Measurements from ENCODE around the gene STRIP1. TPM values are rescaled to one million over a fixed set of nuclear protein-coding genes. Genes with fewer than 3 reads are reported as not detected.

STRIP1 gene
- total RNA-seq, 1 donor, result 52.2 TPM

- H3K4me3 ChIP-seq (ENCODE audit: low read depth, low read length), result no peak overlapping the region
- DNase-seq (ENCODE audit: low read depth), result no peak
- TF ChIP-seq CTCF (IDR thresholded peaks at IDR 0.05; ENCODE audit: insufficient read depth, low read depth, low read length), result peak; percentile 77
These were observed 25.7 kb downstream of the STRIP1 start for GRCh38 chr1:110060034-110060661.

- TF ChIP-seq CTCF (IDR thresholded peaks at IDR 0.05; ENCODE audit: insufficient read depth, low read depth, low read length), result no peak
- DNase-seq (ENCODE audit: low read depth), result no peak
- H3K4me3 ChIP-seq (ENCODE audit: low read depth, low read length), result no peak overlapping the region
These were observed 26.2 kb downstream of the STRIP1 start for GRCh38 chr1:110060662-110061060.

GRCh38 chr1:110061341-110061740, 26.9 kb downstream of the STRIP1 start:
- no peak for DNase-seq (ENCODE audit: low read depth)
- TF ChIP-seq CTCF (IDR thresholded peaks at IDR 0.05; ENCODE audit: insufficient read depth, low read depth, low read length), result no peak

GRCh38 chr1:110062612-110063011, 28.2 kb downstream of the STRIP1 start:
- TF ChIP-seq CTCF (IDR thresholded peaks at IDR 0.05; ENCODE audit: insufficient read depth, low read depth, low read length), result no peak
- no peak for DNase-seq (ENCODE audit: low read depth)
- no peak overlapping the region for H3K4me3 ChIP-seq (ENCODE audit: low read depth, low read length)

More at GRCh38 chr1:110061341-110061740, 26.9 kb downstream of the STRIP1 start:
- no peak overlapping the region for H3K4me3 ChIP-seq (ENCODE audit: low read depth, low read length)

- DNase-seq (ENCODE audit: low read depth), result no peak
- no peak overlapping the region for H3K4me3 ChIP-seq (ENCODE audit: low read depth, low read length)
- TF ChIP-seq CTCF (IDR thresholded peaks at IDR 0.05; ENCODE audit: insufficient read depth, low read depth, low read length), result no peak
These were observed 29.4 kb downstream of the STRIP1 start for GRCh38 chr1:110063781-110064180.

- DNase-seq (ENCODE audit: low read depth), result no peak
- TF ChIP-seq CTCF (IDR thresholded peaks at IDR 0.05; ENCODE audit: insufficient read depth, low read depth, low read length), result no peak
- H3K4me3 ChIP-seq (ENCODE audit: low read depth, low read length), result no peak overlapping the region
These were observed 30.3 kb downstream of the STRIP1 start for GRCh38 chr1:110064576-110065337.

All from fibroblast of villous mesenchyme (primary cell).